Fibroblast of mammary gland (primary cell): ENCODE data around the gene STRIP1.

ENCODE experiments used
- DNase-seq: peaks from one replicate; pipeline ENCODE4 v3.0.0-alpha.2; 2010; ENCODE audit warnings: low read depth
- H3K4me3 ChIP-seq: 2 replicates; pipeline ENCODE4 v1.5.1; 2011; ENCODE audit warnings: low read depth, mild to moderate bottlenecking, low read length, moderate library complexity; ENCODE audit not compliant: control insufficient read depth
- CTCF ChIP-seq: conservative IDR thresholded peaks from 2 replicates; pipeline ENCODE4 v1.5.1; 2011; ENCODE audit warnings: low read depth, low read length, inconsistent platforms; ENCODE audit not compliant: control insufficient read depth, insufficient read depth

The STRIP1 gene

DNA sequence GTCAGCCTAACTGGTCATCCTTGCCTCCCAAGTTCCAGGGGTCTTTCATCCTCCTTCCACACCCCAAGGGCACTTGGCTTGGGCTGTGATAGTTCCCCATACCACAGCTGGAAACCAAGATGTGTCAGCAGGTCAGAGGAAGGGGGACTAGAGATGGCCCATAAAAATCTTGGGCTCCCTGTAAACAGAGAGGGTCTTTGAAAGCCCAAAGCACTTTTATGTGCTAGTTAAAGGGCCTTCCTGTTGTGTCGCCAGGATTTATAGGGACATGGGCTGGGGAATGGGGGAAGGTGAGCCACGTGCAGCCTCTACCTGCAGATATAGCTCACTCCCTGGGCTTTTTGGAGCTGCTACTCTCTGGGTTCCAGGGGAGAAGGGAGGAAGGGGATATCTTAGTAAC, 65.9 kb downstream of the STRIP1 start:
- H3K4me3 ChIP-seq, result no peak overlapping the region
- TF ChIP-seq CTCF, result no peak
- no peak for DNase-seq

DNA sequence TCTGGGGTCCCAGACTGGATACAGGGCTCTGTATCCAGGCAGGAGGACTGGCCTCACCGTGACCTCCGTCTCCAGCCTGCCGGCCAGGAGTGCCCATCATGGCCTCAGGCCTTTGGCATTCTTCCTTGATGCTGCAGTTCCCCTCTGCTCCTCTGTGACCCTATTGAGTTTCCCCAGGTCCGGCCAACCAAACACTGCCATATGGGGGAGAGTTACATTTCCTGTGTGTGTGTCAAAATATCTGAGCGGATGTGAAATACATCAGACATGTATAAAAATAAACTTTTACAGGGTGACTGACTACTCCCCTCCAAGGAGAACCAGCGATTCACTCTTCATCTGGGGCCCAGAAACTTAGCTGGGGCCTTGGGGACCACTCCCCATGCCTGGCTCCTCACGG, 67.7 kb downstream of the STRIP1 start:
- no peak overlapping the region for H3K4me3 ChIP-seq
- no peak for DNase-seq
- TF ChIP-seq CTCF, result no peak
